Panc1 (cell line): ENCODE measurements around the gene ATXN7. TPM values are rescaled to one million over a fixed set of nuclear protein-coding genes. Genes with fewer than 3 reads are reported as not detected.
A peak's percentile ranks its signal among the peaks of the same experiment; 100 is the strongest.

Experiments
- ATAC-seq: fragments of 200-7000 bp; cut with Tn5 transposase; 2 replicates; pipeline ENCODE4 v1.9.1; 2020; ENCODE audit warnings: mild to moderate bottlenecking, moderate library complexity
- BruUV-seq: library from RNA; stranded (reverse); fragments of 400-500 nt; replicated peaks from 2 replicates; lab custom pipeline; 2021; lab: Mats Ljungman, UMichigan
- CTCF ChIA-PET: fragments of 300-600 bp; sonication (Branson Sonifier 250); formaldehyde crosslinking; loops from one replicate; lab custom pipeline; 2022; ENCODE audit warnings: antibody characterized with exemption; lab: Charles Lee
- POLR2A ChIA-PET: fragments of 300-600 bp; sonication (Branson Sonifier 250); formaldehyde crosslinking; loops from one replicate; lab custom pipeline; 2022; ENCODE audit warnings: antibody characterized with exemption; lab: Charles Lee
- DNase-seq: peaks from one replicate; pipeline ENCODE4 v3.0.0-alpha.2; 2010; ENCODE audit warnings: low read depth, low spot score
- H3K27ac ChIP-seq: 2 replicates; pipeline ENCODE4 v1.5.1; 2011; ENCODE audit warnings: mild to moderate bottlenecking, low read length, inconsistent platforms
- H3K27me3 ChIP-seq: fragments of 200-500 bp; sonication (Bioruptor generic); 2 replicates; pipeline ENCODE4 v1.6.0; 2014; ENCODE audit warnings: low read length, inconsistent platforms; ENCODE audit not compliant: control insufficient read depth, insufficient read depth
- H3K36me3 ChIP-seq: fragments of 200-500 bp; sonication (Bioruptor generic); 2 replicates; pipeline ENCODE4 v1.5.1; 2014; ENCODE audit warnings: inconsistent platforms, mild to moderate bottlenecking, low read length, moderate library complexity; ENCODE audit not compliant: control insufficient read depth, insufficient read depth
- H3K4me1 ChIP-seq: 2 replicates; pipeline ENCODE4 v1.5.1; 2011; ENCODE audit warnings: inconsistent platforms, mild to moderate bottlenecking, low read length, moderate library complexity; ENCODE audit not compliant: control insufficient read depth, insufficient read depth
- H3K4me3 ChIP-seq, 2 experiments: 2 replicates each; pipeline ENCODE4 v1.5.1; 2011 to 2012; ENCODE audit warnings: low read depth in 2 of 2, low read length in 2 of 2, mild to moderate bottlenecking in 2 of 2, inconsistent platforms in 1 of 2, moderate library complexity in 1 of 2
- H3K9me3 ChIP-seq: fragments of 200-500 bp; sonication (Bioruptor generic); 2 replicates; pipeline ENCODE4 v1.5.1; 2014; ENCODE audit warnings: low read depth, mild to moderate bottlenecking, inconsistent platforms, low read length, moderate library complexity; ENCODE audit not compliant: control insufficient read depth, insufficient read depth
- CTCF ChIP-seq: fragments of 450-650 bp; IDR thresholded peaks from 2 replicates; pipeline ENCODE4 v1.5.1; 2017; ENCODE audit warnings: mild to moderate bottlenecking
- POLR2AphosphoS5 ChIP-seq: IDR thresholded peaks from 2 replicates; pipeline ENCODE4 v1.6.1; 2012; ENCODE audit warnings: mild to moderate bottlenecking, low read depth, low read length, moderate library complexity
- REST ChIP-seq, 2 experiments: IDR thresholded peaks; 2 replicates each; pipeline ENCODE4 v1.6.1; 2011 to 2012; ENCODE audit warnings: low read depth in 2 of 2, control low read depth in 1 of 2, low read length in 1 of 2, mild to moderate bottlenecking in 1 of 2, moderate library complexity in 1 of 2; ENCODE audit not compliant: insufficient read depth in 1 of 2
- SIN3A ChIP-seq: IDR thresholded peaks from 2 replicates; pipeline ENCODE4 v1.6.1; 2012; ENCODE audit warnings: low read depth, mild to moderate bottlenecking, low read length, moderate library complexity, borderline replicate concordance; ENCODE audit not compliant: insufficient read depth
- TCF7L2 ChIP-seq: IDR thresholded peaks from 2 replicates; pipeline ENCODE4 v1.6.1; 2011; ENCODE audit warnings: mild to moderate bottlenecking, low read depth, low read length, inconsistent platforms
- in situ Hi-C: cut with HindIII; loops from 2 replicates; pipeline ENCODE4 v1.10.0; 2016; ENCODE audit warnings: low sequenced_read_pairs, low pct_unique_long_range_greater_than_20kb
- intact Hi-C: fragments of 100-400 bp; cut with micrococcal nuclease; formaldehyde crosslinking; loops from one replicate; pipeline ENCODE4 v1.10.0; 2022; ENCODE audit not compliant: unreplicated experiment
- total RNA-seq: library from RNA; stranded (reverse); gene quantifications from one replicate; pipeline ENCODE4 v1.2.1, GENCODE V29; 2021; ENCODE audit not compliant: unreplicated experiment

ATXN7 gene
- total RNA-seq, 1 experiment from 2014 or later, result 17.3 TPM

- Histone ChIP-seq H3K4me3 (no peak overlapping the region), H3K9me3 (no peaks in the 10 kb centered on the region), H3K27me3 (no peaks in the 10 kb centered on the region), H3K4me1 (peaks cover 8% of the 10 kb centered on the region; the same call in 1 of the 2 replicates), H3K27ac (no peak overlapping the region), H3K36me3 (no peaks in the 10 kb centered on the region; the same call in 1 of the 2 replicates)
- no TSS peak for BruUV-seq
- ATAC-seq (no peak), DNase-seq (no peak)
- in situ Hi-C loops (no loop called here), intact Hi-C loops (no loop called here)
- no peak for TF ChIP-seq TCF7L2
- TF ChIP-seq POLR2AphosphoS5, result no peak
- TF ChIP-seq SIN3A, result no peak
- ChIA-PET POLR2A (no interaction called here), CTCF (no interaction called here)
These were observed 58.2 kb downstream of the ATXN7 start for GRCh38 chr3:63921741-63922482.

- no peaks in the 10 kb centered on the region for H3K27me3 ChIP-seq
- H3K27ac ChIP-seq, result no peak overlapping the region
- in situ Hi-C loops, result no loop called here
- TF ChIP-seq TCF7L2, result no peak
- TF ChIP-seq SIN3A, result no peak
- no peak for TF ChIP-seq REST (IDR thresholded peaks at IDR 0.05; ENCODE audit: insufficient read depth in 1 of 2, low read depth in 2 of 2, low read length in 1 of 2)
- DNase-seq, result no peak
- CTCF ChIA-PET, result no interaction called here
- H3K4me1 ChIP-seq, result peaks cover 7% of the 10 kb centered on the region; the same call in 1 of the 2 replicates
- intact Hi-C loops, result no loop called here
- no peaks in the 10 kb centered on the region for H3K9me3 ChIP-seq
- no TSS peak for BruUV-seq
- POLR2A ChIA-PET, result no interaction called here
- H3K36me3 ChIP-seq, result no peaks in the 10 kb centered on the region; the same call in 1 of the 2 replicates
- no peak for ATAC-seq
- H3K4me3 ChIP-seq, result no peak overlapping the region
These were observed 59.0 kb downstream of the ATXN7 start for GRCh38 chr3:63922491-63923199.

GRCh38 chr3:63926309-63926708 is 62.6 kb downstream of the ATXN7 start:
- DNase-seq (no peak), ATAC-seq (no peak)
- CTCF ChIA-PET, result no interaction called here
- no peak overlapping the region for H3K27ac ChIP-seq
- no peaks in the 10 kb centered on the region for H3K9me3 ChIP-seq
- TF ChIP-seq CTCF (0 out of 2 replicates have a peak, but pooled peaks have one; percentile 10), REST (IDR thresholded peaks at IDR 0.05; ENCODE audit: insufficient read depth in 1 of 2, low read depth in 2 of 2, low read length in 1 of 2) (no peak)
- no peak overlapping the region for H3K4me3 ChIP-seq
- in situ Hi-C loops (no loop called here), intact Hi-C loops (no loop called here)
- POLR2A ChIA-PET, result no interaction called here
- BruUV-seq, result no TSS peak
- H3K4me1 ChIP-seq, result no peaks in the 10 kb centered on the region
- H3K27me3 ChIP-seq, result no peaks in the 10 kb centered on the region
- no peaks in the 10 kb centered on the region for H3K36me3 ChIP-seq
